Testis (tissue), 2 donors: ENCODE results near the gene SLC9A4.

Experiments used
- CTCF ChIP-seq, 3 experiments: fragments of 450-650 bp in 2 of 3; fragments of 200-600 bp in 1 of 3; sonication (generic) in 1 of 3; IDR thresholded peaks; one replicate each; pipeline ENCODE4 v1.5.1; 2016 to 2019; ENCODE audit warnings: antibody characterized with exemption in 3 of 3, mild to moderate bottlenecking in 2 of 3, moderate library complexity in 1 of 3
- POLR2A ChIP-seq: fragments of 450-650 bp; IDR thresholded peaks from one replicate; pipeline ENCODE4 v1.6.1; 2017; ENCODE audit warnings: antibody characterized with exemption, mild to moderate bottlenecking, moderate library complexity

DNA sequence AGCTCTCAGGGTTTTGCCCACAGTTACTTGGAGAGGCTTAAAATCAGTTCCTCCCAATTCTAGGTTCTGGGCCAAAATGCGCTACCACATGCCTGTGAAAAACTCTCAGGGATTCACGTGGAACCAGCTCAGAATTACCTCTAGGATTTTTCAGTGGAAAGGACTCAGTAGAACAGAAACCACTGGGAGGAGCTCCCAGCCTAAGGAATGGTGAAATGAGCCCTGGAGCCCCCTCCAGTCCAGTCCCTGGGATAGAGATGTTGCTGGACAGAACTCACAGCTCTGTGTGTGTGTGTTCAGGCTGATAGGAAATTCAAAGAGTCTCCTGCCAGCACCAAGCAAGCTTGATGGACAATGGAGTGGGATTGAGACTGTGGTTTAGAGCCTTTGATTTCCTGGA, 21.1 kb upstream of the SLC9A4 start:
- TF ChIP-seq CTCF (IDR thresholded peaks at IDR 0.05) (no peak), POLR2A (no peak)
